GM10266 (cell line): ENCODE measurements around the gene PANX2.

Experiments used
- DNase-seq: peaks from one replicate; pipeline ENCODE4 v3.0.0; 2012; ENCODE audit errors: extremely low spot score
- CTCF ChIP-seq: IDR thresholded peaks from 2 replicates; pipeline ENCODE4 v1.5.1; 2012; ENCODE audit warnings: mild to moderate bottlenecking, low read depth; ENCODE audit not compliant: control insufficient read depth, insufficient read depth; ENCODE audit errors: missing control alignments

Gene PANX2

GRCh38 chr22:50179937-50180726 is 9.6 kb downstream of the PANX2 start:
- no peak for DNase-seq
- TF ChIP-seq CTCF = no peak

- no peak for DNase-seq
- no peak for TF ChIP-seq CTCF
These were observed 10.4 kb downstream of the PANX2 start for GRCh38 chr22:50180727-50181521.

- TF ChIP-seq CTCF = no peak
- DNase-seq = no peak
These were observed 11.9 kb downstream of the PANX2 start for GRCh38 chr22:50182176-50183081.

GRCh38 chr22:50183141-50183971 is 12.8 kb downstream of the PANX2 start:
- TF ChIP-seq CTCF = no peak
- DNase-seq = no peak

GRCh38 chr22:50184004-50184901 is 13.7 kb downstream of the PANX2 start:
- no peak for DNase-seq

More at GRCh38 chr22:50184004-50184901, 13.7 kb downstream of the PANX2 start:
- no peak for TF ChIP-seq CTCF
